Hepatocyte (in vitro differentiated cells): ENCODE data around the gene MIEF1.

Source experiments
- CTCF ChIP-seq: fragments of 200-600 bp; sonication (generic); IDR thresholded peaks from 2 replicates; pipeline ENCODE4 v1.5.1; 2016; ENCODE audit warnings: antibody characterized with exemption, mild to moderate bottlenecking; ENCODE audit not compliant: poor library complexity
- EZH2phosphoT487 ChIP-seq: fragments of 200-600 bp; sonication (generic); IDR thresholded peaks from one replicate; pipeline ENCODE4 v1.6.1; 2018; ENCODE audit warnings: antibody characterized with exemption, mild to moderate bottlenecking, low read depth, moderate library complexity; ENCODE audit not compliant: unreplicated experiment, severe bottlenecking

GRCh38 chr22:39481054-39481453 is 21.0 kb upstream of the MIEF1 start:
- TF ChIP-seq CTCF: no peak
- no peak for TF ChIP-seq EZH2phosphoT487
